ENCODE results near the gene TMEM51.

Gene TMEM51

GRCh38 chr1:15246960-15247614 lies 93.5 kb downstream of the TMEM51 start, which contains the start of gene FHAD1:
FHAD1 (plus strand) TSS chr1:15247223; CDS start chr1:15251785, 4,562 bp downstream.
- DNase-seq (ENCODE audit: low spot score), result peak; percentile 52

GRCh38 chr1:15248216-15248615 lies 94.7 kb downstream of the TMEM51 start:
- DNase-seq (ENCODE audit: low spot score), result no peak

GRCh38 chr1:15249081-15249480 lies 95.5 kb downstream of the TMEM51 start:
- no peak for DNase-seq (ENCODE audit: low spot score)

GRCh38 chr1:15251857-15252835 lies 98.6 kb downstream of the TMEM51 start:
- DNase-seq (ENCODE audit: low spot score), result no peak

GRCh38 chr1:15254559-15254958 lies 101.0 kb downstream of the TMEM51 start:
- DNase-seq (ENCODE audit: low spot score), result no peak

- DNase-seq (ENCODE audit: low spot score), result no peak
These were observed 102.1 kb downstream of the TMEM51 start for GRCh38 chr1:15255582-15256149.

GRCh38 chr1:15256584-15256983 lies 103.0 kb downstream of the TMEM51 start:
- DNase-seq (ENCODE audit: low spot score), result no peak

- DNase-seq (ENCODE audit: low spot score), result no peak
These were observed 103.8 kb downstream of the TMEM51 start for GRCh38 chr1:15257309-15257708.

- DNase-seq (ENCODE audit: low spot score), result no peak
These were observed 105.5 kb downstream of the TMEM51 start for GRCh38 chr1:15258833-15259621.

- DNase-seq (ENCODE audit: low spot score), result no peak
These were observed 106.1 kb downstream of the TMEM51 start for GRCh38 chr1:15259622-15260007.

GRCh38 chr1:15260418-15261154 lies 107.0 kb downstream of the TMEM51 start:
- DNase-seq (ENCODE audit: low spot score), result no peak

- no peak for DNase-seq (ENCODE audit: low spot score)
These were observed 107.8 kb downstream of the TMEM51 start for GRCh38 chr1:15261155-15262002.

- DNase-seq (ENCODE audit: low spot score), result no peak
These were observed 108.4 kb downstream of the TMEM51 start for GRCh38 chr1:15262003-15262377.

GRCh38 chr1:15262706-15263105 lies 109.2 kb downstream of the TMEM51 start:
- no peak for DNase-seq (ENCODE audit: low spot score)

GRCh38 chr1:15264769-15265168 lies 111.2 kb downstream of the TMEM51 start:
- DNase-seq (ENCODE audit: low spot score), result no peak

All from germinal center (tissue), 1 donor.